Measurements from ENCODE around the gene KLRB1.

GRCh38 chr12:9604287-9604686, 3.4 kb downstream of the KLRB1 start:
- TF ChIP-seq CTCF (IDR thresholded peaks at IDR 0.05): no peak
- no peak for TF ChIP-seq POLR2AphosphoS5 (IDR thresholded peaks at IDR 0.05)
- no peak for TF ChIP-seq POLR2A (IDR thresholded peaks at IDR 0.05)
- TF ChIP-seq EP300 (IDR thresholded peaks at IDR 0.05; ENCODE audit: low read depth): no peak
